H1 (cell line): ENCODE measurements around the gene IGLL5. TPM values are rescaled to one million over a fixed set of nuclear protein-coding genes. Genes with fewer than 3 reads are reported as not detected.

Source experiments
- CTCF ChIA-PET: fragments of 300-600 bp; sonication (Branson Sonifier 250); formaldehyde crosslinking; loops from one replicate; lab custom pipeline; 2021; ENCODE audit not compliant: partially characterized antibody; lab: Charles Lee
- POLR2A ChIA-PET: fragments of 300-600 bp; sonication (Branson Sonifier 250); formaldehyde crosslinking; loops from one replicate; lab custom pipeline; 2021; ENCODE audit warnings: inconsistent platforms; ENCODE audit not compliant: partially characterized antibody; lab: Charles Lee
- DNase-seq, 2 experiments: peaks; one replicate each; pipeline versions ENCODE4 v3.0.0 to v3.0.0-alpha.2; 2010 to 2022; ENCODE audit warnings: low spot score in 2 of 2, low read depth in 1 of 2, mixed read lengths in 1 of 2
- FAIRE-seq: peaks from 2 replicates; lab custom pipeline; 2011; peaks lifted over from hg19 to GRCh38; lab: Jason Lieb, UNC
- H2AFZ ChIP-seq: 2 replicates; pipeline ENCODE4 v1.8.1; 2012; ENCODE audit warnings: low read length, inconsistent platforms
- H2AK5ac ChIP-seq: 2 replicates; pipeline ENCODE4 v1.6.1; 2013; ENCODE audit warnings: low read depth, low read length
- H2BK120ac ChIP-seq: replicated peaks from 2 replicates; pipeline ENCODE3; 2013; ENCODE audit warnings: low read depth, low read length, inconsistent platforms
- H2BK12ac ChIP-seq: 2 replicates; pipeline ENCODE4 v1.6.1; 2013; ENCODE audit warnings: low read depth, low read length
- H2BK15ac ChIP-seq: 2 replicates; pipeline ENCODE4 v1.6.1; 2013; ENCODE audit warnings: low read length
- H2BK20ac ChIP-seq: 2 replicates; pipeline ENCODE4 v1.6.1; 2013; ENCODE audit warnings: low read length
- H2BK5ac ChIP-seq: 2 replicates; pipeline ENCODE4 v1.6.1; 2013; ENCODE audit warnings: low read depth, low read length
- H3K14ac ChIP-seq: 2 replicates; pipeline ENCODE4 v1.6.1; 2013; ENCODE audit warnings: inconsistent platforms; ENCODE audit not compliant: insufficient read length
- H3K18ac ChIP-seq: 2 replicates; pipeline ENCODE4 v1.6.1; 2013; ENCODE audit warnings: low read length; ENCODE audit errors: extremely low read depth
- H3K23ac ChIP-seq: 2 replicates; pipeline ENCODE4 v1.6.1; 2013; ENCODE audit warnings: inconsistent platforms; ENCODE audit not compliant: insufficient read length
- H3K23me2 ChIP-seq: 2 replicates; pipeline ENCODE4 v1.6.1; 2013; ENCODE audit warnings: low read depth, low read length
- H3K27ac ChIP-seq: 2 replicates; pipeline ENCODE4 v1.6.1; 2011; ENCODE audit warnings: low read depth, low read length, inconsistent platforms
- H3K27me3 ChIP-seq, 4 experiments: replicated peaks in 1 of 4; 1 replicate in 1 of 4; 2 replicates in 3 of 4; pipeline versions ENCODE4 v1.6.1 to v1.8.1; 2011 to 2013; ENCODE audit warnings: low read length in 3 of 4, mild to moderate bottlenecking in 3 of 4, inconsistent platforms in 2 of 4, mixed read lengths in 2 of 4, moderate library complexity in 1 of 4; ENCODE audit not compliant: control insufficient read depth in 3 of 4, insufficient read depth in 3 of 4; ENCODE audit errors: extremely low read depth in 1 of 4
- H3K36me3 ChIP-seq, 4 experiments: 2 replicates each; pipeline versions ENCODE4 v1.6.1 to v1.8.1; 2011 to 2013; ENCODE audit warnings: mild to moderate bottlenecking in 4 of 4, low read length in 3 of 4, moderate library complexity in 2 of 4, control low read depth in 1 of 4, inconsistent platforms in 1 of 4; ENCODE audit not compliant: insufficient read depth in 4 of 4, control insufficient read depth in 2 of 4
- H3K4ac ChIP-seq: replicated peaks from 2 replicates; pipeline ENCODE3; 2013; ENCODE audit warnings: low read length, low read depth, mixed read lengths, inconsistent platforms; ENCODE audit not compliant: insufficient read length
- H3K4me1 ChIP-seq, 4 experiments: replicated peaks in 1 of 4; 1 replicate in 1 of 4; 2 replicates in 3 of 4; pipeline versions ENCODE4 v1.6.1 to v1.8.1; 2011 to 2013; ENCODE audit warnings: low read length in 3 of 4, inconsistent platforms in 2 of 4, mixed read lengths in 1 of 4; ENCODE audit not compliant: insufficient read depth in 4 of 4, control insufficient read depth in 3 of 4
- H3K4me2 ChIP-seq, 2 experiments: 2 replicates each; pipeline versions ENCODE4 v1.6.1 to v1.8.1; 2011 to 2013; ENCODE audit warnings: low read depth in 2 of 2, low read length in 2 of 2, control low read depth in 1 of 2, inconsistent platforms in 1 of 2, mild to moderate bottlenecking in 1 of 2; ENCODE audit not compliant: insufficient read depth in 1 of 2
- H3K4me3 ChIP-seq, 4 experiments: fragments of 200-600, 300-600 bp in 1 of 4; sonication (generic), shearing (Covaris generic), sonication (Bioruptor Twin) in 1 of 4; 2 replicates each; pipeline versions ENCODE4 v1.5.1 to v1.8.1; 2011 to 2016; ENCODE audit warnings: low read length in 4 of 4, low read depth in 3 of 4, control low read depth in 2 of 4, inconsistent platforms in 2 of 4, mild to moderate bottlenecking in 2 of 4, mixed read lengths in 1 of 4, moderate library complexity in 1 of 4; ENCODE audit not compliant: insufficient read depth in 2 of 4; ENCODE audit errors: extremely low read depth in 1 of 4
- H3K56ac ChIP-seq: replicated peaks from 2 replicates; pipeline ENCODE3; 2013; ENCODE audit warnings: low read depth, mild to moderate bottlenecking, mixed read lengths, low read length, inconsistent platforms; ENCODE audit not compliant: insufficient read length
- H3K79me1 ChIP-seq: 2 replicates; pipeline ENCODE4 v1.6.1; 2013; ENCODE audit warnings: low read depth, low read length, control low read depth
- H3K79me2 ChIP-seq, 2 experiments: 2 replicates each; pipeline versions ENCODE4 v1.6.1 to v1.8.1; 2012 to 2013; ENCODE audit warnings: low read length in 2 of 2, mild to moderate bottlenecking in 2 of 2, inconsistent platforms in 1 of 2; ENCODE audit not compliant: insufficient read depth in 2 of 2, control insufficient read depth in 1 of 2
- H3K9ac ChIP-seq, 4 experiments: replicated peaks in 1 of 4; 1 replicate in 1 of 4; 2 replicates in 3 of 4; pipeline versions ENCODE4 v1.6.1 to v1.8.1; 2011 to 2013; ENCODE audit warnings: low read depth in 3 of 4, low read length in 3 of 4, control low read depth in 2 of 4, mild to moderate bottlenecking in 2 of 4, moderate library complexity in 2 of 4, inconsistent platforms in 1 of 4; ENCODE audit errors: extremely low read depth in 1 of 4
- H3K9me3 ChIP-seq, 2 experiments: 2 replicates each; pipeline versions ENCODE4 v1.6.1 to v1.8.1; 2012 to 2013; ENCODE audit warnings: mild to moderate bottlenecking in 2 of 2, moderate library complexity in 2 of 2, control low read depth in 1 of 2, inconsistent platforms in 1 of 2, low read depth in 1 of 2, low read length in 1 of 2, mixed read lengths in 1 of 2; ENCODE audit not compliant: insufficient read depth in 2 of 2
- H4K20me1 ChIP-seq, 2 experiments: replicated peaks in 1 of 2; 2 replicates each; pipeline versions ENCODE3 to v1.8.1; 2011 to 2013; ENCODE audit warnings: inconsistent platforms in 2 of 2, low read length in 2 of 2, mild to moderate bottlenecking in 1 of 2; ENCODE audit not compliant: insufficient read depth in 2 of 2, control insufficient read depth in 1 of 2
- H4K5ac ChIP-seq: 2 replicates; pipeline ENCODE4 v1.6.1; 2013; ENCODE audit warnings: low read length, low read depth, mixed read lengths, inconsistent platforms; ENCODE audit not compliant: insufficient read length
- H4K8ac ChIP-seq: 2 replicates; pipeline ENCODE4 v1.8.0; 2013; ENCODE audit warnings: mild to moderate bottlenecking, moderate library complexity, low read length, inconsistent platforms; ENCODE audit not compliant: insufficient read depth; ENCODE audit errors: extremely low read depth
- H4K91ac ChIP-seq: replicated peaks from 2 replicates; pipeline ENCODE3; 2013; ENCODE audit warnings: low read length, mixed read lengths, inconsistent platforms; ENCODE audit not compliant: insufficient read length
- CTCF ChIP-seq, 3 experiments: IDR thresholded peaks; 1 replicate in 2 of 3; 2 replicates in 1 of 3; pipeline versions ENCODE4 v1.5.1 to v1.6.1; 2011; ENCODE audit warnings: low read length in 3 of 3, mild to moderate bottlenecking in 3 of 3, inconsistent platforms in 2 of 3, low read depth in 1 of 3, moderate library complexity in 1 of 3; ENCODE audit not compliant: insufficient read depth in 1 of 3; ENCODE audit errors: control extremely low read depth in 1 of 3
- NANOG ChIP-seq: IDR thresholded peaks from 2 replicates; pipeline ENCODE4 v1.6.1; 2011; ENCODE audit warnings: low read length, low read depth, mild to moderate bottlenecking, inconsistent platforms; ENCODE audit not compliant: insufficient read depth, poor library complexity, severe bottlenecking
- RAD21 ChIP-seq, 2 experiments: IDR thresholded peaks in 1 of 2; conservative IDR thresholded peaks in 1 of 2; 2 replicates each; pipeline ENCODE4 v1.6.1; 2011; ENCODE audit warnings: low read depth in 2 of 2, low read length in 2 of 2, improper control_type of control experiment in 1 of 2, inconsistent platforms in 1 of 2, mild to moderate bottlenecking in 1 of 2, moderate library complexity in 1 of 2
- WGBS, 2 experiments: shearing (Covaris generic) in 1 of 2; methylation state at CpG; one replicate each; pipeline versions ENCODE4 v1.1.6 to v1.1.7; 2013 to 2015; ENCODE audit warnings: low lambda C conversion rate in 2 of 2, mixed read lengths in 2 of 2, inconsistent platforms in 1 of 2, low coverage in 1 of 2, missing lambda C conversion rate in 1 of 2; ENCODE audit not compliant: insufficient replicate concordance in 2 of 2, insufficient coverage in 1 of 2, insufficient read length in 1 of 2; ENCODE audit errors: extremely low coverage in 1 of 2, missing lambda C conversion rate in 1 of 2; 5-methylcytosine and 5-hydroxymethylcytosine counted together
- polyA plus RNA-seq, 7 experiments: library from polyadenylated mRNA; depleted of rRNA in 3 of 7; stranded (reverse) in 5 of 7; unstranded in 2 of 7; fragments of >200 nt in 5 of 7; fragments of 200-250 nt in 2 of 7; gene quantifications; 1 replicate in 5 of 7; 2 replicates in 1 of 7; 4 replicates in 1 of 7; pipeline versions ENCODE4 v1.2.1 to v1.2.3, GENCODE V29; 2011 to 2013; ENCODE audit warnings: missing spikeins in 2 of 7, mixed read lengths in 2 of 7
- total RNA-seq: library from RNA; stranded (reverse); fragmentation: NEBNext Ultra II Directional; extraction: Animal tissue kit (Norgen Biotek cat#: 25700); gene quantifications from 2 replicates; pipeline ENCODE4 v1.2.1, GENCODE V29; 2021

IGLL5 gene
- total and polyA plus RNA-seq, 2 of the 8 experiments (the other 6 are each of a cell fraction or from before 2014, with no cell fraction given), result not detected

GRCh38 chr22:22884010-22884887 is 3.4 kb upstream of the IGLL5 start:
- Histone ChIP-seq H3K79me2 (no peaks in the 10 kb centered on the region), H2AK5ac (no peak overlapping the region), H3K9me3 (peaks cover 29 to 76% of the 10 kb centered on the region in 2 experiments), H3K23ac (no peak overlapping the region), H2BK20ac (no peak overlapping the region), H2BK120ac (no peak overlapping the region), H3K18ac (no peak overlapping the region), H2BK12ac (no peak overlapping the region), H3K56ac (no peak overlapping the region), H3K4me2 (no peak overlapping the region), H3K4me1 (no peaks in the 10 kb centered on the region), H3K36me3 (no peaks in the 10 kb centered on the region), H3K14ac (no peak overlapping the region), H4K8ac (no peak overlapping the region), H2AFZ (no peak overlapping the region), H3K4me3 (no peak overlapping the region), H3K4ac (no peak overlapping the region), H4K5ac (no peak overlapping the region), H3K79me1 (no peaks in the 10 kb centered on the region; the same call in 1 of the 2 replicates), H3K27me3 (peaks cover 5 to 20% (median 14%) of the 10 kb centered on the region in 4 experiments), H3K23me2 (no peaks in the 10 kb centered on the region), H2BK15ac (no peak overlapping the region), H3K27ac (no peak overlapping the region), H4K20me1 (no peaks in the 10 kb centered on the region)
- CTCF ChIA-PET, result interaction anchor here (0.6 to 1.6 kb wide), 7 partner anchors 9 to 326 kb away, joined by 3 to 5 read pairs (median 3); partner anchors contain the start of gene PRAME
- no peak for FAIRE-seq
- POLR2A ChIA-PET, result no interaction called here
- 13% methylated on average over 1 of the region's 3 CpGs; no CpG with 5 or more reads in 1 of the 2 experiments for WGBS, 2 experiments
- TF ChIP-seq CTCF (IDR thresholded peaks at IDR 0.05; ENCODE audit: control extremely low read depth in 1 of 3, insufficient read depth in 1 of 3, low read depth in 1 of 3, low read length in 3 of 3) (peak; percentile 52 to 87 (median 64)), NANOG (no peak), RAD21 (IDR thresholded peaks at IDR 0.05 in 1 of 2, conservative IDR thresholded peaks at IDR 0.05 in 1 of 2; ENCODE audit: low read depth in 2 of 2, low read length in 2 of 2) (peak; percentile 75 to 86)
- TF ChIP-seq, all 59 proteins: peak for 2
- no peak overlapping the region for H3K9ac ChIP-seq
- peak in 1 of 2 experiments; percentile 78 for DNase-seq
- H2BK5ac ChIP-seq, result no peak overlapping the region
- no peak overlapping the region for H4K91ac ChIP-seq
